GM19240 (cell line): ENCODE results near the gene SAA2.

Experiments
- DNase-seq: peaks from one replicate; pipeline ENCODE4 v3.0.0; 2011; ENCODE audit warnings: low spot score; ENCODE audit not compliant: insufficient read length

SAA2 gene

DNA sequence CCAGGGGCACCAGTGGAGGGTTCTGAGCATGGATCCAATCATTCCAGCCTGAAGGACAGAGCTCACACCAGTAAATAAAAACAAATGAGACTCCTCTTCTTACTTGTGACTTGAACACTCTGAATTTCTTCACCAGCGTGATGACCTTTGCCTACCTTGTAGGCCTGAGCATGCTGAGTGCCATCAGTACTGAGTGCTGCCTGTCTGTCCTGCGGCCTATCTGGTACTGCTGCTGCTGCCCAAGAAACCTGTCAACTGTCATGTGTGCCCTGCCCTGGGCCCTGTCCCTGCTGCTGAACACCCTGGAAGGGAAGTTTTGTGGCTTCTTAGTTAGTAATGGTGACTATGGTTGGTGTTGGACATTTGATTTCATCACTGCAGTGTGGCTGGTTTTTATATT lies 51.9 kb downstream of the SAA2 start:
- DNase-seq, result no peak
